Mucosa of descending colon (tissue), 3 donors: ENCODE data around the gene PKNOX2. TPM values are rescaled to one million over a fixed set of nuclear protein-coding genes. Genes with fewer than 3 reads are reported as not detected.

Source experiments
- ATAC-seq: fragments of 200-7000 bp; cut with Tn5 transposase; one replicate; pipeline ENCODE4 v1.9.1; 2020; ENCODE audit warnings: mild to moderate bottlenecking, moderate library complexity
- DNase-seq, 3 donors: peaks; one replicate each; pipeline ENCODE4 v3.0.0-alpha.2; 2020
- H3K36me3 ChIP-seq: fragments of 200-600 bp; one replicate; pipeline ENCODE4 v1.8.0; 2021; ENCODE audit warnings: low read depth, mild to moderate bottlenecking
- H3K4me1 ChIP-seq: fragments of 200-600 bp; one replicate; pipeline ENCODE4 v1.8.0; 2021; ENCODE audit warnings: low read depth, mild to moderate bottlenecking
- H3K4me3 ChIP-seq: fragments of 200-600 bp; one replicate; pipeline ENCODE4 v1.8.0; 2021; ENCODE audit warnings: mild to moderate bottlenecking
- H3K9me3 ChIP-seq: fragments of 200-600 bp; one replicate; pipeline ENCODE4 v1.8.0; 2021; ENCODE audit warnings: mild to moderate bottlenecking
- intact Hi-C, 2 donors: fragments of 100-400 bp; cut with DNase I in 1 of 2; cut with micrococcal nuclease in 1 of 2; formaldehyde crosslinking; loops; one replicate each; pipeline versions ENCODE4 v1.11.0 to v1.11.1; 2022; cut with DNase I, micrococcal nuclease
- total RNA-seq, 3 donors: library from RNA; stranded (reverse); fragmentation: NEBNext Ultra II Directional in 2 of 3; extraction: Animal tissue kit (Norgen Biotek cat#: 25700) in 2 of 3; gene quantifications; one replicate each; pipeline versions ENCODE4 v1.2.1 to v1.2.4, GENCODE V29; 2021 to 2023
- TF ChIP-seq, protein P1 (sequence below): fragments of 200-600 bp; IDR thresholded peaks from one replicate; pipeline ENCODE4 v1.8.0; 2022; ENCODE audit warnings: antibody characterized with exemption, mild to moderate bottlenecking
- donor health status: DM: no; HTN: no; CAD: no; lungs with moderate emphysema.
- donor health status: DM: no; HTN: no; CAD: no.
- donor health status: DM: no; HTN: yes; CAD: no.

PKNOX2 gene
- total RNA-seq, 3 donors from 2014 or later = 1.5 to 4.0 (median 1.9) TPM

DNA sequence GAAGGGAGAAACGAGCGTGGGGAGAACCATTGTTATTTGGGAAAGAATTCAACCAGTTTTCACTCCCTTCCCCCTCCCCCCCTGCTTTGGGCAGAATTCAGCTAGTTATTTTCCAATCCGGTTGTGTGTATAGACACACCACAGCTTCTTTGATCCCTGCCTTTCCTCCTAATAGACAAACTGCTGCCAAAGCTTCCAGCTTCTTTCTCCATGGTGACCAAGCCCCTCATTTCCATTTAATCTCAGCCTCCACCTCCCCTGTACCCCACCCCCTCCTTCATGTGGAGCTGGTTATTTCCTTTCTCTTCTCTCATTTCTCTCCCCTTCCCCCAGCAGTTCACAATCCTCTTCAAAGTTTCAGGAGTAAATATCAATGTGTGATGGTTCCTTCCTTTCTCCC lies 24.8 kb upstream of the PKNOX2 start:
- DNase-seq (no peak), ATAC-seq (no peak)
- intact Hi-C loops = loop anchor here (5.0 to 10.0 kb wide), 2 partner anchors 175 to 177 kb away; no protein-coding TSS in a partner anchor
- TF ChIP-seq, protein P1, sequence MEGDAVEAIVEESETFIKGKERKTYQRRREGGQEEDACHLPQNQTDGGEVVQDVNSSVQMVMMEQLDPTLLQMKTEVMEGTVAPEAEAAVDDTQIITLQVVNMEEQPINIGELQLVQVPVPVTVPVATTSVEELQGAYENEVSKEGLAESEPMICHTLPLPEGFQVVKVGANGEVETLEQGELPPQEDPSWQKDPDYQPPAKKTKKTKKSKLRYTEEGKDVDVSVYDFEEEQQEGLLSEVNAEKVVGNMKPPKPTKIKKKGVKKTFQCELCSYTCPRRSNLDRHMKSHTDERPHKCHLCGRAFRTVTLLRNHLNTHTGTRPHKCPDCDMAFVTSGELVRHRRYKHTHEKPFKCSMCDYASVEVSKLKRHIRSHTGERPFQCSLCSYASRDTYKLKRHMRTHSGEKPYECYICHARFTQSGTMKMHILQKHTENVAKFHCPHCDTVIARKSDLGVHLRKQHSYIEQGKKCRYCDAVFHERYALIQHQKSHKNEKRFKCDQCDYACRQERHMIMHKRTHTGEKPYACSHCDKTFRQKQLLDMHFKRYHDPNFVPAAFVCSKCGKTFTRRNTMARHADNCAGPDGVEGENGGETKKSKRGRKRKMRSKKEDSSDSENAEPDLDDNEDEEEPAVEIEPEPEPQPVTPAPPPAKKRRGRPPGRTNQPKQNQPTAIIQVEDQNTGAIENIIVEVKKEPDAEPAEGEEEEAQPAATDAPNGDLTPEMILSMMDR = no peak
- Histone ChIP-seq H3K9me3 (no peaks in the 10 kb centered on the region), H3K4me1 (no peaks in the 10 kb centered on the region), H3K36me3 (no peaks in the 10 kb centered on the region), H3K4me3 (no peak overlapping the region)

DNA sequence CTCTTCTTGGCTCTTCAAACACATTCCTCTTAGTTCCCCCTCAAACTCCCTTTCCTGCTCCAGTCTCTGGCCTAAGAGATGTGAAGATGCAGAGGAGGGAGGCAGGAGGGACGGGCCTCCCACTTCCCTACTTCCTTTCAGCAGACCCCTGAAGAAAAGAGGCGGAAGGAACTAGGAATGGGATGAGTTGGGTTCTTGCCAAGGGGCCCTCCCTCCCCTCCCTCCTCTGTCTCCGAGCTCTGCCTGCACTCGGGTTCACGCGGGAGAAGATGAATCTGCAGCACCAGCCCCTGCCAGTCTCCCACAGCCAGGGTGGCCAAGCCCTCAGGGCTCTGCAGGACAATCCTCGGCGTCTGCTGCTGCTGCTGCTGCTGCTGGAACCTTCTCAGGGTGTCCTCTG lies 24.3 kb upstream of the PKNOX2 start:
- H3K4me3 ChIP-seq = no peak overlapping the region
- TF ChIP-seq, protein P1 = no peak
- DNase-seq (no peak), ATAC-seq (no peak)
- H3K36me3 ChIP-seq = no peaks in the 10 kb centered on the region
- H3K9me3 ChIP-seq = no peaks in the 10 kb centered on the region
- H3K4me1 ChIP-seq = no peaks in the 10 kb centered on the region
- intact Hi-C loops = loop anchor here (5.0 to 10.0 kb wide), 2 partner anchors 175 to 178 kb away; no protein-coding TSS in a partner anchor

DNA sequence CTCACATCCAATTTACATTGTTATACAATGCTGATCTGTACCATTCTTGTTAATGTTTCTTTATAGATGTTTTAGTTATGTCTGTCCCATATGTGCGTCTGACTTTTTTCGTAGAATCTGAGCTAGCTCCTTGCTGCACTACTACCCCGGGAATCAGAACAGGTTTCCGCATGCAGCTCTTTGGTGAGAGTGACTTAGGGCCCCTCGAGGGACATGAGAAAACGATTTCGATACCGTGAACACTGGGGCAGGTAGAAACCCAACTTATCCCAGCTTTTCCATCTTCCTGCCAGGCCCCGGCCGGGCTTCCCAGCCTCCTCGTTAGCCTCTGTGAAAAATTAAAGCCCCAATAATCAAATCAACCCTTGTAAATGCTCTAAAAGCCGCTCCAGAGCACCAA lies 23.4 kb upstream of the PKNOX2 start:
- Histone ChIP-seq H3K4me3 (no peak overlapping the region), H3K36me3 (no peaks in the 10 kb centered on the region), H3K4me1 (no peaks in the 10 kb centered on the region), H3K9me3 (no peaks in the 10 kb centered on the region)
- ATAC-seq (no peak), DNase-seq (no peak)
- TF ChIP-seq, protein P1 = no peak
- intact Hi-C loops = loop anchor here (5.0 to 10.0 kb wide), 2 partner anchors 176 to 179 kb away; no protein-coding TSS in a partner anchor

DNA sequence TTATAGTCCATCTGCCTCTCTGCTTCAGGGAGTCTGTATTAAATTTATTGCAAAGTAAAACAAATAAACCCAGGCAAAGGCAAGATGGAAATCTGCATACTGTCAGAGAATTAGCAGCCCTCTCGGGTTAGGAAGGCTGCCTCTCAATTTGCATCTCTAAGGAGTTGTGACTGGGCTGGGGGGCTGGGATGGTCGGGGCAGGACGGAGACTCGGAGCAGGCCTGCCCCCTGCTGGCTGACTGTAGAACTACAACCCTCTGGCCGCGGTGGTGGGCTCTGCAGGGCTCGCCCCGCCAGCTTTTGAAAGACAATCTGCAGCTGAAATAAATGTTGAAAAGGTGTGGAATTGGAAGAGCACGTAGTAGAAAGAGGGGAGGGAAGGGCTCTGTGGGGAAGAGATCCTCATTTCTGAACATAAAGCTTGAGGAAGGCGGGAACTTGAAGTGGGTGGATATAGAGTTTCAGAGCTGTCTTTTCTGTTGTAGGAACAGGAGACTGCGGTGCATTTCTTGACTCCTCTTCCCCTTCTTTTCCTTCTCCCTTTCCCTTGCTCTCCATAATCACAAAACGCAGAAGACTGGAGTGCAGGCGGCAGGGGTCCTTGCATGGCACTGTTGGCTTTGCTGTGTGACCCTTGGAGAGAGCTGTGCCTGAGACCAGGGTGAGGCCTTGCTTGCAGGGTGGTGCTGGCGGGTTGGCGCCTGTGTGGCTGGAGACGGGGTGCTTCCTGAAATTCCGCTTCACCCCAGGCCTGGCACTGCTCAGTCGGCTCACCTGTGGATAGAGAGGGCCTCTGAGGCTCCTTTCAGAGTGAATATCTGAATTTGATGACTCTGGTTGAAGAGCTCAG lies 22.6 kb upstream of the PKNOX2 start:
- no peaks in the 10 kb centered on the region for H3K4me1 ChIP-seq
- TF ChIP-seq, protein P1 = peak; percentile 86
- peak; percentile 73 for ATAC-seq
- intact Hi-C loops = loop anchor here (5.0 to 10.0 kb wide), 2 partner anchors 177 to 180 kb away; no protein-coding TSS in a partner anchor
- no peaks in the 10 kb centered on the region for H3K9me3 ChIP-seq
- H3K4me3 ChIP-seq = no peak overlapping the region
- H3K36me3 ChIP-seq = no peaks in the 10 kb centered on the region
- DNase-seq = peak in 2 of 3 donors; percentile 46 to 52

DNA sequence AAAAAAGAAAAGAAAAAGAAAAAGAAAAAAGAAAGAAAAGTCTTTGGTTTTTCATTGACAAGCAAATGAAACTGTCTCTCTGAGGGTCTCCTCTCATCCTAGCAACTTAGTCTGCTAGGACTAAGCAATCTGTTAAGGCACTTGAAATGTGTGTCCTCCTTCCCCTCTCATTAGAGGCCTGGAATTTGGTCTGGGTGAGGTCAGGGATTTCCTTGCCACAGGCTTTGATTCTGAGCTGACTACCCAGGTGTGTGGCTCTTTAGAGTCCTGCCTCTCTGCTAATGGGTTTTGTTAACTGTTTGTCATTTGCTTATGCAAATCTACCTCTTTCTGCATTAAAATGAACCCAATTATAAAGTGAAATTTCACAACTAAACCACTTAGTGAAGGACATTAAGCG lies 18.3 kb upstream of the PKNOX2 start:
- TF ChIP-seq, protein P1 = no peak
- intact Hi-C loops = loop anchor here in 1 of 2 donors (10.0 kb wide), 1 partner anchor 181 kb away; no protein-coding TSS in a partner anchor
- Histone ChIP-seq H3K9me3 (no peaks in the 10 kb centered on the region), H3K4me3 (no peak overlapping the region), H3K4me1 (no peaks in the 10 kb centered on the region), H3K36me3 (no peaks in the 10 kb centered on the region)
- no peak for ATAC-seq
- no peak for DNase-seq
